H1 (cell line): ENCODE results near the gene HYLS1. TPM values are rescaled to one million over a fixed set of nuclear protein-coding genes. Genes with fewer than 3 reads are reported as not detected.

Experiments
- CTCF ChIA-PET: fragments of 300-600 bp; sonication (Branson Sonifier 250); formaldehyde crosslinking; loops from one replicate; lab custom pipeline; 2021; ENCODE audit not compliant: partially characterized antibody; lab: Charles Lee
- POLR2A ChIA-PET: fragments of 300-600 bp; sonication (Branson Sonifier 250); formaldehyde crosslinking; loops from one replicate; lab custom pipeline; 2021; ENCODE audit warnings: inconsistent platforms; ENCODE audit not compliant: partially characterized antibody; lab: Charles Lee
- DNase-seq, 2 experiments: peaks; one replicate each; pipeline versions ENCODE4 v3.0.0 to v3.0.0-alpha.2; 2010 to 2022; ENCODE audit warnings: low spot score in 2 of 2, low read depth in 1 of 2, mixed read lengths in 1 of 2
- FAIRE-seq: peaks from 2 replicates; lab custom pipeline; 2011; peaks lifted over from hg19 to GRCh38; lab: Jason Lieb, UNC
- H2AFZ ChIP-seq: 2 replicates; pipeline ENCODE4 v1.8.1; 2012; ENCODE audit warnings: low read length, inconsistent platforms
- H2AK5ac ChIP-seq: 2 replicates; pipeline ENCODE4 v1.6.1; 2013; ENCODE audit warnings: low read depth, low read length
- H2BK120ac ChIP-seq: replicated peaks from 2 replicates; pipeline ENCODE3; 2013; ENCODE audit warnings: low read depth, low read length, inconsistent platforms
- H2BK12ac ChIP-seq: 2 replicates; pipeline ENCODE4 v1.6.1; 2013; ENCODE audit warnings: low read depth, low read length
- H2BK15ac ChIP-seq: 2 replicates; pipeline ENCODE4 v1.6.1; 2013; ENCODE audit warnings: low read length
- H2BK20ac ChIP-seq: 2 replicates; pipeline ENCODE4 v1.6.1; 2013; ENCODE audit warnings: low read length
- H2BK5ac ChIP-seq: 2 replicates; pipeline ENCODE4 v1.6.1; 2013; ENCODE audit warnings: low read depth, low read length
- H3K14ac ChIP-seq: 2 replicates; pipeline ENCODE4 v1.6.1; 2013; ENCODE audit warnings: inconsistent platforms; ENCODE audit not compliant: insufficient read length
- H3K18ac ChIP-seq: 2 replicates; pipeline ENCODE4 v1.6.1; 2013; ENCODE audit warnings: low read length; ENCODE audit errors: extremely low read depth
- H3K23ac ChIP-seq: 2 replicates; pipeline ENCODE4 v1.6.1; 2013; ENCODE audit warnings: inconsistent platforms; ENCODE audit not compliant: insufficient read length
- H3K23me2 ChIP-seq: 2 replicates; pipeline ENCODE4 v1.6.1; 2013; ENCODE audit warnings: low read depth, low read length
- H3K27ac ChIP-seq: 2 replicates; pipeline ENCODE4 v1.6.1; 2011; ENCODE audit warnings: low read depth, low read length, inconsistent platforms
- H3K27me3 ChIP-seq, 4 experiments: replicated peaks in 1 of 4; 1 replicate in 1 of 4; 2 replicates in 3 of 4; pipeline versions ENCODE4 v1.6.1 to v1.8.1; 2011 to 2013; ENCODE audit warnings: low read length in 3 of 4, mild to moderate bottlenecking in 3 of 4, inconsistent platforms in 2 of 4, mixed read lengths in 2 of 4, moderate library complexity in 1 of 4; ENCODE audit not compliant: control insufficient read depth in 3 of 4, insufficient read depth in 3 of 4; ENCODE audit errors: extremely low read depth in 1 of 4
- H3K36me3 ChIP-seq, 4 experiments: 2 replicates each; pipeline versions ENCODE4 v1.6.1 to v1.8.1; 2011 to 2013; ENCODE audit warnings: mild to moderate bottlenecking in 4 of 4, low read length in 3 of 4, moderate library complexity in 2 of 4, control low read depth in 1 of 4, inconsistent platforms in 1 of 4; ENCODE audit not compliant: insufficient read depth in 4 of 4, control insufficient read depth in 2 of 4
- H3K4ac ChIP-seq: replicated peaks from 2 replicates; pipeline ENCODE3; 2013; ENCODE audit warnings: low read length, low read depth, mixed read lengths, inconsistent platforms; ENCODE audit not compliant: insufficient read length
- H3K4me1 ChIP-seq, 4 experiments: replicated peaks in 1 of 4; 1 replicate in 1 of 4; 2 replicates in 3 of 4; pipeline versions ENCODE4 v1.6.1 to v1.8.1; 2011 to 2013; ENCODE audit warnings: low read length in 3 of 4, inconsistent platforms in 2 of 4, mixed read lengths in 1 of 4; ENCODE audit not compliant: insufficient read depth in 4 of 4, control insufficient read depth in 3 of 4
- H3K4me2 ChIP-seq, 2 experiments: 2 replicates each; pipeline versions ENCODE4 v1.6.1 to v1.8.1; 2011 to 2013; ENCODE audit warnings: low read depth in 2 of 2, low read length in 2 of 2, control low read depth in 1 of 2, inconsistent platforms in 1 of 2, mild to moderate bottlenecking in 1 of 2; ENCODE audit not compliant: insufficient read depth in 1 of 2
- H3K4me3 ChIP-seq, 4 experiments: fragments of 200-600, 300-600 bp in 1 of 4; sonication (generic), shearing (Covaris generic), sonication (Bioruptor Twin) in 1 of 4; 2 replicates each; pipeline versions ENCODE4 v1.5.1 to v1.8.1; 2011 to 2016; ENCODE audit warnings: low read length in 4 of 4, low read depth in 3 of 4, control low read depth in 2 of 4, inconsistent platforms in 2 of 4, mild to moderate bottlenecking in 2 of 4, mixed read lengths in 1 of 4, moderate library complexity in 1 of 4; ENCODE audit not compliant: insufficient read depth in 2 of 4; ENCODE audit errors: extremely low read depth in 1 of 4
- H3K56ac ChIP-seq: replicated peaks from 2 replicates; pipeline ENCODE3; 2013; ENCODE audit warnings: low read depth, mild to moderate bottlenecking, mixed read lengths, low read length, inconsistent platforms; ENCODE audit not compliant: insufficient read length
- H3K79me1 ChIP-seq: 2 replicates; pipeline ENCODE4 v1.6.1; 2013; ENCODE audit warnings: low read depth, low read length, control low read depth
- H3K79me2 ChIP-seq, 2 experiments: 2 replicates each; pipeline versions ENCODE4 v1.6.1 to v1.8.1; 2012 to 2013; ENCODE audit warnings: low read length in 2 of 2, mild to moderate bottlenecking in 2 of 2, inconsistent platforms in 1 of 2; ENCODE audit not compliant: insufficient read depth in 2 of 2, control insufficient read depth in 1 of 2
- H3K9ac ChIP-seq, 4 experiments: replicated peaks in 1 of 4; 1 replicate in 1 of 4; 2 replicates in 3 of 4; pipeline versions ENCODE4 v1.6.1 to v1.8.1; 2011 to 2013; ENCODE audit warnings: low read depth in 3 of 4, low read length in 3 of 4, control low read depth in 2 of 4, mild to moderate bottlenecking in 2 of 4, moderate library complexity in 2 of 4, inconsistent platforms in 1 of 4; ENCODE audit errors: extremely low read depth in 1 of 4
- H3K9me3 ChIP-seq, 2 experiments: 2 replicates each; pipeline versions ENCODE4 v1.6.1 to v1.8.1; 2012 to 2013; ENCODE audit warnings: mild to moderate bottlenecking in 2 of 2, moderate library complexity in 2 of 2, control low read depth in 1 of 2, inconsistent platforms in 1 of 2, low read depth in 1 of 2, low read length in 1 of 2, mixed read lengths in 1 of 2; ENCODE audit not compliant: insufficient read depth in 2 of 2
- H4K20me1 ChIP-seq, 2 experiments: replicated peaks in 1 of 2; 2 replicates each; pipeline versions ENCODE3 to v1.8.1; 2011 to 2013; ENCODE audit warnings: inconsistent platforms in 2 of 2, low read length in 2 of 2, mild to moderate bottlenecking in 1 of 2; ENCODE audit not compliant: insufficient read depth in 2 of 2, control insufficient read depth in 1 of 2
- H4K5ac ChIP-seq: 2 replicates; pipeline ENCODE4 v1.6.1; 2013; ENCODE audit warnings: low read length, low read depth, mixed read lengths, inconsistent platforms; ENCODE audit not compliant: insufficient read length
- H4K8ac ChIP-seq: 2 replicates; pipeline ENCODE4 v1.8.0; 2013; ENCODE audit warnings: mild to moderate bottlenecking, moderate library complexity, low read length, inconsistent platforms; ENCODE audit not compliant: insufficient read depth; ENCODE audit errors: extremely low read depth
- H4K91ac ChIP-seq: replicated peaks from 2 replicates; pipeline ENCODE3; 2013; ENCODE audit warnings: low read length, mixed read lengths, inconsistent platforms; ENCODE audit not compliant: insufficient read length
- WGBS, 2 experiments: shearing (Covaris generic) in 1 of 2; methylation state at CpG; one replicate each; pipeline versions ENCODE4 v1.1.6 to v1.1.7; 2013 to 2015; ENCODE audit warnings: low lambda C conversion rate in 2 of 2, mixed read lengths in 2 of 2, inconsistent platforms in 1 of 2, low coverage in 1 of 2, missing lambda C conversion rate in 1 of 2; ENCODE audit not compliant: insufficient replicate concordance in 2 of 2, insufficient coverage in 1 of 2, insufficient read length in 1 of 2; ENCODE audit errors: extremely low coverage in 1 of 2, missing lambda C conversion rate in 1 of 2; 5-methylcytosine and 5-hydroxymethylcytosine counted together
- polyA plus RNA-seq, 7 experiments: library from polyadenylated mRNA; depleted of rRNA in 3 of 7; stranded (reverse) in 5 of 7; unstranded in 2 of 7; fragments of >200 nt in 5 of 7; fragments of 200-250 nt in 2 of 7; gene quantifications; 1 replicate in 5 of 7; 2 replicates in 1 of 7; 4 replicates in 1 of 7; pipeline versions ENCODE4 v1.2.1 to v1.2.3, GENCODE V29; 2011 to 2013; ENCODE audit warnings: missing spikeins in 2 of 7, mixed read lengths in 2 of 7
- total RNA-seq: library from RNA; stranded (reverse); fragmentation: NEBNext Ultra II Directional; extraction: Animal tissue kit (Norgen Biotek cat#: 25700); gene quantifications from 2 replicates; pipeline ENCODE4 v1.2.1, GENCODE V29; 2021

HYLS1 gene
- total and polyA plus RNA-seq, 2 of the 8 experiments (the other 6 are each of a cell fraction or from before 2014, with no cell fraction given): 5.1 to 11.6 TPM

DNA sequence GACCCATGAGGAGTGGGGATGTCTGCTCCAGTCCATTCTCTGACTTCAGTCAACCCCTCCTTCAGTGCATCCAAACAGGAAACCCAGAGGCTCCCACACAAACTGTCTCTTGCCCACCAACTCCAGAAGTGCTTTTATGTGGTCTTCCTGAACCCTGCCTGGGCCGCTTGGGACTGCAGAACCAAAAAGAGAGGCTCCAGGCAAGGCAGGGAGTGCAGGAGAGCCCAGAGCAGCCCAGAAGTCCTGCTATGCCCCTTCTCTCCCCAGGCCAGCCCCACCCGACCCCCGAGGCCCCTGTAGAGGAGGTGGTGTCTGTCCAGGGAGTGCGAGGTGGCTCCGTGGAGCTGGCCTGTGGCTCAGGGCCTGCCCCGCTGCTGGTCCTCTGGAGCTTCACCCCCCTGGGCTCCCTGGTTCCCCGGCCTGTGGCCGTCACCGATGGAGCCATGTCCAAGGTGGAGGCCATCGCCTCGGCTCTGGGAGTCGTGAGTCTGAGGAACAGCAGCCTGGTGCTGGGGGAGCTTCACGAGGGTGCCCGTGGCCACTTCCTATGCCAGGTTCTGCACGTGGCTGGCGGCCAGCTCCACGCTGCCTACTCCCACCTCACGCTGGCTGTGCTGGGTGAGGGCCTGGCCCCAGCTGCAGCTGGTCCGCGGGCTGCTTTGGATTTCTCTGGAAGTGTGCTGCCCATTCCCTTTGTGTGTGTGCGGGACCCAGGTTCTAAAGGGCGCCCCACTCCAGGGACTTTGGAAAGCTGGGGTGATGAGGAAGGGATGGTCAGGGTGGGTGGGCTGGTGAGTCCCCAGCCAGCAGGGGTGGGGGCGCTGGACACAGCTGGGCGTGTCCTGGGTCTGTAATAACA is 60.2 kb downstream of the HYLS1 start:
- H3K27ac ChIP-seq: no peak overlapping the region
- H3K23ac ChIP-seq: no peak overlapping the region
- no peak overlapping the region for H2BK12ac ChIP-seq
- H3K79me2 ChIP-seq: no peaks in the 10 kb centered on the region
- no peaks in the 10 kb centered on the region for H4K20me1 ChIP-seq
- H3K4me2 ChIP-seq: no peak overlapping the region
- H3K36me3 ChIP-seq: no peaks in the 10 kb centered on the region
- ChIA-PET CTCF (interaction anchor here (0.6 kb wide), 1 partner anchor 247 kb away, joined by 3 read pairs; no protein-coding TSS in a partner anchor), POLR2A (interaction anchor here (0.6 to 0.9 kb wide), 2 partner anchors 9 to 41 kb away, joined by 3 read pairs; no protein-coding TSS in a partner anchor)
- no peaks in the 10 kb centered on the region for H3K9me3 ChIP-seq
- H2BK5ac ChIP-seq: no peak overlapping the region
- H2BK15ac ChIP-seq: no peak overlapping the region
- H3K23me2 ChIP-seq: no peaks in the 10 kb centered on the region
- no peak overlapping the region for H3K18ac ChIP-seq
- no peaks in the 10 kb centered on the region for H3K79me1 ChIP-seq
- H3K14ac ChIP-seq: no peak overlapping the region
- H3K4ac ChIP-seq: no peak overlapping the region
- H2AFZ ChIP-seq: no peak overlapping the region
- no peak overlapping the region for H4K91ac ChIP-seq
- no peak overlapping the region for H4K5ac ChIP-seq
- H4K8ac ChIP-seq: no peak overlapping the region
- DNase-seq: peak in 1 of 2 experiments; percentile 38
- H3K27me3 ChIP-seq: no peaks in the 10 kb centered on the region
- H2BK120ac ChIP-seq: no peak overlapping the region
- no peak for FAIRE-seq
- H3K9ac ChIP-seq: no peak overlapping the region
- no peak overlapping the region for H2BK20ac ChIP-seq
- peaks cover 0 to 2% (median 0%) of the 10 kb centered on the region in 4 experiments; a peak in 3 of 7 replicates for H3K4me1 ChIP-seq
- H2AK5ac ChIP-seq: no peak overlapping the region
- no peak overlapping the region for H3K56ac ChIP-seq
- 93% methylated on average over 21 of the region's 24 CpGs; no CpG with 5 or more reads in 1 of the 2 experiments for WGBS, 2 experiments
- no peak overlapping the region for H3K4me3 ChIP-seq
